Naive B cell (primary cell): ENCODE data around the gene LDB2. TPM values are rescaled to one million over a fixed set of nuclear protein-coding genes. Genes with fewer than 3 reads are reported as not detected.

Source experiments
- ATAC-seq, 2 donors: fragments of 150-1000 bp; cut with Tn5 transposase; 2 replicates each; pipeline ENCODE4 v1.10.0; 2021; ENCODE audit warnings: low read depth in 2 of 2, mild to moderate bottlenecking in 2 of 2, moderate library complexity in 2 of 2
- DNase-seq: peaks from one replicate; pipeline ENCODE4 v3.0.0; 2022
- H3K27ac Mint-ChIP-seq, 6 donors: one replicate each; pipeline ENCODE4 v1.8.0; 2020 to 2022; ENCODE audit warnings: mild to moderate bottlenecking in 6 of 6, mixed read lengths in 6 of 6, moderate library complexity in 5 of 6, inconsistent platforms in 2 of 6
- H3K27me3 Mint-ChIP-seq, 3 donors: one replicate each; pipeline ENCODE4 v1.8.0; 2021 to 2022; ENCODE audit warnings: mixed read lengths in 3 of 3, mild to moderate bottlenecking in 1 of 3
- H3K36me3 Mint-ChIP-seq, 2 donors: one replicate each; pipeline ENCODE4 v1.8.0; 2020 to 2022; ENCODE audit warnings: mixed read lengths in 2 of 2, inconsistent platforms in 1 of 2, mild to moderate bottlenecking in 1 of 2
- H3K4me1 Mint-ChIP-seq, 3 donors: one replicate each; pipeline ENCODE4 v1.8.0; 2020 to 2022; ENCODE audit warnings: mixed read lengths in 3 of 3, inconsistent platforms in 1 of 3, mild to moderate bottlenecking in 1 of 3, moderate library complexity in 1 of 3
- H3K4me3 Mint-ChIP-seq, 8 donors: one replicate each; pipeline ENCODE4 v1.8.0; 2020 to 2022; ENCODE audit warnings: mild to moderate bottlenecking in 8 of 8, mixed read lengths in 8 of 8, moderate library complexity in 8 of 8, inconsistent platforms in 2 of 8
- H3K9me3 Mint-ChIP-seq, 7 donors: one replicate each; pipeline ENCODE4 v1.8.0; 2020 to 2022; ENCODE audit warnings: mixed read lengths in 7 of 7, mild to moderate bottlenecking in 5 of 7, inconsistent platforms in 2 of 7, moderate library complexity in 1 of 7
- polyA plus RNA-seq, 6 donors: library from polyadenylated mRNA; unstranded; fragments of 300-500 nt; fragmentation: Illumina TruSeq; gene quantifications; one replicate each; pipeline ENCODE4 v1.2.3, GENCODE V29; 2021; ENCODE audit warnings: low read depth in 6 of 6

The LDB2 gene
- polyA plus RNA-seq, 6 donors from 2014 or later = not detected

- Mint-ChIP-seq H3K4me1 (no peaks in the 10 kb centered on the region), H3K4me3 (no peak overlapping the region), H3K36me3 (no peaks in the 10 kb centered on the region), H3K27ac (no peak overlapping the region), H3K9me3 (peaks cover 0 to 11% (median 6%) of the 10 kb centered on the region in 7 donors), H3K27me3 (peaks cover 0 to 3% (median 0%) of the 10 kb centered on the region in 3 donors)
- ATAC-seq (no peak), DNase-seq (no peak)
Observed at GRCh38 chr4:16498978-16499377, 399.5 kb downstream of the LDB2 start.

DNA sequence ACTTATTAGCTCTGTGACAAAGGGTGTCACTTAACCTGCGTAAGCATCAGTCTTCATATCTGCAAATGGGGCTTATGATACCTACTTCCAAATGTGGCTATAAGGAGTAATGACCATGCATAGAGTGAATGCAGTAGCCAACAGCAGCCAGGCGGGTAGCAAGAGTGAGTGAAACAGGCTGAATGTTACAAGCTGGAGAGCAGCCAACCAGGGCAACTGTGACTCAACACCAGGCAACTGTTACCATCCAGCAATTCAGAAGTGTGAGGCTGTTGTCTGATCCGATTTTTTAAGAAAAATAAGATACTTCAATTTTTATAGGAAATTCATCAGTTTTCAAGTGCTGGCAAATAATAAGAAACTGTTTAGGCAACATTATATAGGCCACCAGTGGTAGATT lies 401.9 kb downstream of the LDB2 start:
- Mint-ChIP-seq H3K27ac (no peak overlapping the region), H3K27me3 (peaks cover 0 to 3% (median 0%) of the 10 kb centered on the region in 3 donors), H3K36me3 (no peaks in the 10 kb centered on the region), H3K4me3 (no peak overlapping the region), H3K9me3 (peaks cover 0 to 11% (median 6%) of the 10 kb centered on the region in 7 donors), H3K4me1 (no peaks in the 10 kb centered on the region)
- DNase-seq = no peak
- no peak for ATAC-seq

DNA sequence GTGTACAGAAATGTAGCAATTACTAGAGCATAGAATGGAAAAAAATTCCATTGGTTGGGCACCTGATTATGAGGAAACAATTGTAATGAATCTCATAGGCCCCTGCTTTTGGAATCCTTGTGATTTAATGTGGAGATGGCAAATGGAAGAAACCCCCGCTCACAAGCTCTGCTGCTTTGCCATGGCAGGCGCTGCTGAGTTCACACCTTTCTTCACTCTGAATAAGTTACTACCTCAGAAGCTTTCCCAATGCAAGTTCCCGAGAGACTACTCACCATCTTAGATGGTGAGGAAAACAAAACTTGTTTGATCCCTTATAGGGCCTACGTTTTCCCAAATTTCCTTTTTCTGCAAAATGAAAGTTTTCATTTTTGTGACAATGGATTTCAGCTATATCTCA lies 405.6 kb downstream of the LDB2 start:
- Mint-ChIP-seq H3K4me3 (peak overlapping the region in 1 of 8 donors; percentile 41), H3K4me1 (no peaks in the 10 kb centered on the region), H3K27me3 (no peaks in the 10 kb centered on the region), H3K36me3 (no peaks in the 10 kb centered on the region), H3K9me3 (peaks cover under 1 to 8% (median 3%) of the 10 kb centered on the region in 7 donors), H3K27ac (no peak overlapping the region)
- DNase-seq = no peak
- ATAC-seq = no peak

DNA sequence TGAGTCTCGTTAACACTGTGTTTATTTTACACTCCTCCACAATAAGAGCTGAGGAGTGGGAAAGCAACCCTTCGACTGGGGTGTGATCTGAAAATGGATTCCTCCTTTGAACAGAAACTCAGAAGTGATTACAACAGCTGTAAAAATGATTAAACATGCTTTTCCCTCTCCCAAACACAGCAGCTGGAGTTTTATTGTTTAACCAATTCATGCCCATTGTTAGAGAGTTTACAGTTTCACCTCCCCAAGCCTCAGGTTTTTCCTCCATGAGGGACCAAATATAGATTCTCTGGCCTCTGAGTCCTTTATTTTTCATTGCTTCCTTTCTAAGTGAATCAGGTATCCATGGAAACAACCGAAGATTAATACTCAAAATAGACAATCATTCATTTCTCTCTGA lies 409.2 kb downstream of the LDB2 start:
- ATAC-seq (no peak), DNase-seq (no peak)
- no peaks in the 10 kb centered on the region for H3K36me3 Mint-ChIP-seq
- H3K4me3 Mint-ChIP-seq = no peak overlapping the region
- H3K4me1 Mint-ChIP-seq = no peaks in the 10 kb centered on the region
- H3K9me3 Mint-ChIP-seq = peaks cover 0 to 12% (median 4%) of the 10 kb centered on the region in 7 donors
- no peaks in the 10 kb centered on the region for H3K27me3 Mint-ChIP-seq
- H3K27ac Mint-ChIP-seq = no peak overlapping the region

- peaks cover 0 to 12% (median 4%) of the 10 kb centered on the region in 7 donors for H3K9me3 Mint-ChIP-seq
- no peak overlapping the region for H3K4me3 Mint-ChIP-seq
- H3K4me1 Mint-ChIP-seq = no peaks in the 10 kb centered on the region
- no peaks in the 10 kb centered on the region for H3K36me3 Mint-ChIP-seq
- DNase-seq = no peak
- no peaks in the 10 kb centered on the region for H3K27me3 Mint-ChIP-seq
- ATAC-seq = no peak
- peak overlapping the region in 1 of 6 donors; percentile 39 for H3K27ac Mint-ChIP-seq
Observed at GRCh38 chr4:16488084-16488483, 410.4 kb downstream of the LDB2 start.

- H3K4me1 Mint-ChIP-seq = no peaks in the 10 kb centered on the region
- no peak for DNase-seq
- H3K27ac Mint-ChIP-seq = no peak overlapping the region
- H3K4me3 Mint-ChIP-seq = no peak overlapping the region
- ATAC-seq = no peak
- H3K27me3 Mint-ChIP-seq = no peaks in the 10 kb centered on the region
- H3K36me3 Mint-ChIP-seq = no peaks in the 10 kb centered on the region
- H3K9me3 Mint-ChIP-seq = peaks cover 0 to 12% (median 3%) of the 10 kb centered on the region in 7 donors
Observed at GRCh38 chr4:16484711-16485110, 413.7 kb downstream of the LDB2 start.

DNA sequence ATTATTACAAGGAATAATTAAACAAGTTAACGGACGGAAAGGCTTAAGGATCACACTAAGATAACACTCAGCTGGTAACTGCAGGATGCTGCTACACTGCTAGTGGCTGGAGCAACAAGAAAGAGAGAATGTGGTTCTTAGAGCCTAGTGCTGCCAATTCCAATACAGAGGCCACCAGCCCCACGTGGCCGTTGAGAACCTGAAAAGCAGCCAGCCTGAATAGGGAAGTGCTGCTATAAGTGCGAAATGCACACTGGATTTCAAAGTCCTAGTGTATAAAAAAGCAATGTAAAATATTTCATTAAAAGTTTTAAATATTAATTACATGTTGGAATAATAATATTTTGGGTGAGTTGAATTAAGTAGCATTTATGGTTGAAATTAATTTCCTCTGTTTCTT lies 414.9 kb downstream of the LDB2 start:
- Mint-ChIP-seq H3K9me3 (peaks cover 0 to 10% (median 4%) of the 10 kb centered on the region in 7 donors), H3K36me3 (no peaks in the 10 kb centered on the region), H3K4me3 (no peak overlapping the region), H3K27ac (no peak overlapping the region), H3K4me1 (no peaks in the 10 kb centered on the region), H3K27me3 (no peaks in the 10 kb centered on the region)
- no peak for ATAC-seq
- DNase-seq = no peak

DNA sequence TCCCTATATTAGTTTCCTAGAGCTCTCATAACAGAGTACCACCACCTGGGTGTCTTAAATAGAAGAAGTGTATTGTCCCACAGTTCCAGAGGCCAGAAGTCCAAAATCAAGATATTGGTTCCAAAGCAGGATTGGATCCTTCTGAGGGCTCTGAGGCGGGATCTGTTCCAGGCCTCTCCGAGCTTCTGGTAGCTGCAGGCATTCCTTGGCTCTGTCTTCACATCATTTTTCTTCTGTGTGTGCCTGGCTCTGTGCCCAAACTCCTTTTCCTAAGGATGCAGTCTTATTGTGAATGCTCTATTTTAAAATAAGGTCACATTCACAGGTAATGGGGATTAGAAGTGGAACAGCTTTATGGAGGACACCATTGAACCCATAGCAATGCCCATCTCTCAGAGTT lies 418.4 kb downstream of the LDB2 start:
- H3K27ac Mint-ChIP-seq = no peak overlapping the region

GRCh38 chr4:16472537-16472936 lies 425.9 kb downstream of the LDB2 start:
- no peak overlapping the region for H3K4me3 Mint-ChIP-seq
- ATAC-seq (no peak), DNase-seq (no peak)
- peaks cover 0 to 7% (median 6%) of the 10 kb centered on the region in 3 donors for H3K27me3 Mint-ChIP-seq
- H3K36me3 Mint-ChIP-seq = peaks cover 0 to 14% of the 10 kb centered on the region in 2 donors
- peaks cover 13 to 62% (median 32%) of the 10 kb centered on the region in 7 donors for H3K9me3 Mint-ChIP-seq
- H3K4me1 Mint-ChIP-seq = no peaks in the 10 kb centered on the region
- H3K27ac Mint-ChIP-seq = no peak overlapping the region

More for the DNA sequence above, 418.4 kb downstream of the LDB2 start:
- ATAC-seq = no peak
- no peak for DNase-seq
- no peaks in the 10 kb centered on the region for H3K36me3 Mint-ChIP-seq
- H3K4me1 Mint-ChIP-seq = no peaks in the 10 kb centered on the region
- H3K9me3 Mint-ChIP-seq = peaks cover 0 to 11% (median 2%) of the 10 kb centered on the region in 7 donors
- no peak overlapping the region for H3K4me3 Mint-ChIP-seq
- H3K27me3 Mint-ChIP-seq = no peaks in the 10 kb centered on the region

DNA sequence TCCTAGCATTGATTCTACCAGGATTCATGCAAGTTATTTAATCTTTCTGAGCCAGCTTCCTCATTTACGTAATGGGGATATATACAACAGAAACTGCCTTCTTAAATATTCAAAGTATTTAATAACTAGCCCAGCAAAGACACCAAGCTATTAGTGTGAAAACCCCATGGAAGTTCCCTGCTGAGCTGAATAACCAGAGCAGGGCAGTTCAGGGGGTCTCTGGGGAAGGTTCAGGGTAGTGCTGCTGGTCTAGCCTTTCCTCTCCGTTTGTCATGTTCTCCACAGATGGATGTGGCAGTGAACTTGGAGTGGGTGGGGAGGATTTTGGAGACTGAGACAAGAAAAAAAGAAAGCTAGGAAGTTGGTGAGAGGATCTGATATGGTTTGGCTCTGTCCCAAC lies 431.4 kb downstream of the LDB2 start:
- H3K4me3 Mint-ChIP-seq = no peak overlapping the region
- H3K4me1 Mint-ChIP-seq = no peaks in the 10 kb centered on the region
- ATAC-seq = no peak
- DNase-seq = no peak
- H3K36me3 Mint-ChIP-seq = no peaks in the 10 kb centered on the region
- peaks cover 2 to 37% (median 12%) of the 10 kb centered on the region in 7 donors for H3K9me3 Mint-ChIP-seq
- no peak overlapping the region for H3K27ac Mint-ChIP-seq
- peaks cover 0 to 15% (median 6%) of the 10 kb centered on the region in 3 donors for H3K27me3 Mint-ChIP-seq

DNA sequence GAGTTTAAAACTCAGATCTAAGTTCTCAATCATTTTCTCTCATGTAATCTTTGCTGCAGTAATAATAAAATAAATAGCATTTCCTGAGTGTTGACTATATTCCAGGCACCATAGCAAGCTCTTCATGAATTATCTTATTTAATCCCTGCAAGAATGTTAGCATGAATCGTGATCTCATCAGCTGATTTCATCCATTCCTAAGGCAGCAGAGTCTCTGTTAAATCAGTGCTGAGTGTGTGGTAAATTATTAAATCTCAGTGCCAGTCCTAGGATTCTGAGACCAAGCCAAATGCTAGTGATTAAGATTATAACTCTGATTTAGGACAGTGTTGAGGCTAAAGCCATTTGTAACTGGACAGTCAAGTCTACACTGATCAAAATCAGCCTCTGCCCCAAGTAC lies 431.9 kb downstream of the LDB2 start:
- Mint-ChIP-seq H3K27me3 (peaks cover 0 to 15% (median 6%) of the 10 kb centered on the region in 3 donors), H3K36me3 (no peaks in the 10 kb centered on the region), H3K9me3 (peaks cover 0 to 32% (median 8%) of the 10 kb centered on the region in 7 donors)

DNA sequence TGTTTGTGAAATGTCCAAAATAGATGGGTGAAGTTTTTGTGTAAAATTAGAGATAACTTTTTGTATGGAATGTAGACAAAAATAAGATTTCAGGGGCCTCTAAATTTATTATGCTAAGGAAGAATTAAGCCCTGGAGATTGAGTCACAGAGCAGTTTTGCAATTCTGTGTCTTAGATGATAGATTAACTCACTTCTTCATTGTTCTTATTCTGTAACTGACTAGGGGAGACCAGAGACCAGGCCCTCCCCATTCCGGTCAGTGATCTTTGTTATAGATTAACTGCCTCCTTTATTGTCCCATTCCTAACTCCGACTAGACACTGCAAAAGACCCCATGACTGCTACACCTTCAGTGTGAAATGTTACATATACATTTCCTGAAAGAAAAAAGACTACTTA lies 433.8 kb downstream of the LDB2 start:
- DNase-seq (no peak), ATAC-seq (no peak)
- no peaks in the 10 kb centered on the region for H3K4me1 Mint-ChIP-seq
- H3K9me3 Mint-ChIP-seq = peaks cover 0 to 16% (median 2%) of the 10 kb centered on the region in 7 donors
- peaks cover 0 to 15% (median 10%) of the 10 kb centered on the region in 3 donors for H3K27me3 Mint-ChIP-seq
- H3K27ac Mint-ChIP-seq = no peak overlapping the region
- H3K36me3 Mint-ChIP-seq = no peaks in the 10 kb centered on the region
- no peak overlapping the region for H3K4me3 Mint-ChIP-seq

More for the DNA sequence above, 431.9 kb downstream of the LDB2 start:
- Mint-ChIP-seq H3K4me1 (no peaks in the 10 kb centered on the region), H3K27ac (no peak overlapping the region), H3K4me3 (no peak overlapping the region)
- ATAC-seq (no peak), DNase-seq (no peak)

GRCh38 chr4:16462656-16463055 lies 435.8 kb downstream of the LDB2 start:
- peaks cover 0 to 7% (median 5%) of the 10 kb centered on the region in 7 donors for H3K9me3 Mint-ChIP-seq
- no peak for DNase-seq
- no peaks in the 10 kb centered on the region for H3K4me1 Mint-ChIP-seq
- H3K27me3 Mint-ChIP-seq = peaks cover 14 to 21% (median 19%) of the 10 kb centered on the region in 3 donors
- H3K27ac Mint-ChIP-seq = peak overlapping the region in 1 of 6 donors; percentile 3
- ATAC-seq = no peak
- no peaks in the 10 kb centered on the region for H3K36me3 Mint-ChIP-seq
- H3K4me3 Mint-ChIP-seq = no peak overlapping the region

GRCh38 chr4:16461362-16461761 lies 437.1 kb downstream of the LDB2 start:
- Mint-ChIP-seq H3K4me1 (no peaks in the 10 kb centered on the region), H3K4me3 (no peak overlapping the region), H3K36me3 (no peaks in the 10 kb centered on the region), H3K27ac (no peak overlapping the region), H3K27me3 (peaks cover 14 to 23% (median 22%) of the 10 kb centered on the region in 3 donors), H3K9me3 (peaks cover 0 to 7% (median 5%) of the 10 kb centered on the region in 7 donors)
- no peak for DNase-seq
- ATAC-seq = no peak

DNA sequence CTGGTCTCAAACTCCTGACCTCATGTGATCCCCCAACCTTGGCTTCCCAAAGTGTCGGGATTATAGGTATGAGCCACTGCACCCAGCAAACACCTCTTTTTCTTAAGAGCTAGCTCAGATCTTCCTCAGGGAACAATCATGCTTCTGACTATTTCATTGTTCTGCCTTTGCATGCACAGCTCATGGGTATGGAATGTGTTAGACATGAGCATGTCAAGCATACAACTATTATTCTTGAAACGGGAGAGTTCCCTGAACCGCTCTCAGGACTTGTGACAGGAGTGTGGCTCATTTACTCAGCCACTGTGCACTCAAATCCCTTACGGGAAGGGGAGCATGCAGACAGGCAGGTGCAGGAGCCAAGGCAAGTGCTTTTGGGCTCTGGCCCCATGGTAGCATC lies 440.5 kb downstream of the LDB2 start:
- H3K36me3 Mint-ChIP-seq = peaks cover 0 to 6% of the 10 kb centered on the region in 2 donors
- H3K27me3 Mint-ChIP-seq = peaks cover 13 to 25% (median 22%) of the 10 kb centered on the region in 3 donors
- peaks cover 0 to 7% (median 5%) of the 10 kb centered on the region in 7 donors for H3K9me3 Mint-ChIP-seq
- ATAC-seq (no peak), DNase-seq (no peak)
- no peak overlapping the region for H3K27ac Mint-ChIP-seq
- H3K4me3 Mint-ChIP-seq = no peak overlapping the region
- H3K4me1 Mint-ChIP-seq = no peaks in the 10 kb centered on the region
